HG02798 (cell line): Measurements from ENCODE around the gene INPP1.

ENCODE experiments used
- ATAC-seq: cut with Tn5 transposase; IDR thresholded peaks from one replicate; pipeline ENCODE4 v1.9.1; 2021; ENCODE audit warnings: mild to moderate bottlenecking; ENCODE audit not compliant: unreplicated experiment, poor library complexity

INPP1 gene

GRCh38 chr2:190358655-190359448 is 15.5 kb downstream of the INPP1 start:
- ATAC-seq: peak; percentile 55

GRCh38 chr2:190360561-190360960 is 17.2 kb downstream of the INPP1 start:
- ATAC-seq: no peak

DNA sequence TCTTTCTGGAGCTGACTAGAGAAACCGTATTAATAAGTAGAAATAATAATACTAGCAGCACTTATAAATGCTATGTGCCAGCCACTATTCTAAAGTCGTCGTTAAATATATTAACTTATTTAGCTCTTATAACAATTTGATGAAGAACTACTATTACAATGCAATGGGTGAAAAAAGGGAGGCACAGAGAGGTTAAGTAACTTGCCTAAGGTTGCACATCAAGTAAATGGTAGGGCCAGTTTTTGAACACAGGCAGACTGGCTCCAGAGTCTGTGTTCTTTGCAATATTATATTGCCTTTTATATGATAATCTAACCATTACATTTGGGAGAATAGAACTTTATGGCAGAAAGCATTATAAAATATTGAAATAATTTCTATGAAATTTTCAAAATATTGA is 17.6 kb downstream of the INPP1 start:
- ATAC-seq: no peak

DNA sequence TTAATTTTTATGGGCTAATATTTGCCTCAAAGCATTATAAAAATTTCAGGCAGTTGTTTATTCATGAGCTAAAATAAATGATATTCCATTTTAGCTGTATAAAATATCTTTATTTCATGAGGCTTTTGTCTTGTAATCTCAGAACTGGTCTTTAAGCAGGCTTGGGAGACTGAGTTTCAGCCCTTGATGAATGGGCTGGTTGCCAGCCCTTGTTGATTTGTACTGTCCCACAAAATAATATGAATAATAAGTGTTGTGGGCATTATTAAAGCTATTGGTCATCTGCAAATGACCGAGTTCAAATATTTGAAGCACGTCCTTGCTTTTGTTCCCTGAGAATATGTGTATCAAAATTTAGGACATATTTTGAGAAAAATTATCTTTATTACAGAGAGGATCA is 18.2 kb downstream of the INPP1 start:
- ATAC-seq: no peak

GRCh38 chr2:190362894-190363293 is 19.5 kb downstream of the INPP1 start:
- no peak for ATAC-seq

- no peak for ATAC-seq
Measured at GRCh38 chr2:190365499-190366204, 22.3 kb downstream of the INPP1 start.

GRCh38 chr2:190366248-190366753 is 22.9 kb downstream of the INPP1 start:
- ATAC-seq: no peak

GRCh38 chr2:190367091-190367490 is 23.7 kb downstream of the INPP1 start:
- no peak for ATAC-seq

DNA sequence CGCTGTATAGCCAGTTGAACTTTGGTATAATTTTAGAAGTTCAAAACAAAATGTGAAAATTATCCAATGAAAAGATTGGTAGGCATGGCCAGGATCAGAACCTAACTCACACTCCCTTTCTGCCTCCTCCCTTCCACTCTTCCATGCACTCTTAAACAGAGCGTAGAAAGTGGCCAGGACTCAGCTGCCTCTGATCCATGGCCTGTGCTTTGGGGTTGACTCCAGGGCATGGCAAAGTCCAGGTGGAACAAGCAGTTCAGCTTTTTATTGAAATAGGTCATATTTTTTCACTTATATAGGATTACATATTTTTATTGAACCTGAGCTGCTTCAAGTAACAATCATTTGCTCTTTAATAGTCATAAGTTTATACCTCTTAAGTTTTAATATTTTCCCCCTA is 26.2 kb downstream of the INPP1 start:
- no peak for ATAC-seq

GRCh38 chr2:190376083-190376482 is 32.7 kb downstream of the INPP1 start:
- no peak for ATAC-seq

GRCh38 chr2:190376591-190377245 is 33.3 kb downstream of the INPP1 start:
- ATAC-seq: no peak

- no peak for ATAC-seq
Measured at GRCh38 chr2:190378880-190379237, 35.5 kb downstream of the INPP1 start.

- no peak for ATAC-seq
Measured at GRCh38 chr2:190379249-190379964, 36.0 kb downstream of the INPP1 start.

GRCh38 chr2:190380962-190381412 is 37.6 kb downstream of the INPP1 start:
- ATAC-seq: no peak

DNA sequence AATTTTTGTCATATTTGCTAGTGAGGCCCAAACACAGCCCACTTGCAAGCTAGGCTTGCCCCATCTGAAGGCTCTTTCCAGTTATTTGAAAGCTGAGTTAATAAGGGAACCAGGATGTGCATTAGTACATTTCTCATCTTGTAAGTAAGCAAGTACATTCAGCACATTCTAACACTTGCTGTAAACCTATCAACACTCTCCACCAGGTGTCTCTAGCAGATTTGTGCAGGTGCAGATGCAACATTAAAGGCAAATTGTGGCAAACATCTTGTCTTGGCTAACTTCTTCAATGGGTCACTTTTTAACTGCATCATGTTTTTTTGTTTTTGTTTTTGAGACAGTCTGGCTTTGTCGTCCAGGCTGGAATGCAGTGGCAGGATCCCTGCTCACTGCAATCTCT is 39.5 kb downstream of the INPP1 start:
- peak; percentile 80 for ATAC-seq

DNA sequence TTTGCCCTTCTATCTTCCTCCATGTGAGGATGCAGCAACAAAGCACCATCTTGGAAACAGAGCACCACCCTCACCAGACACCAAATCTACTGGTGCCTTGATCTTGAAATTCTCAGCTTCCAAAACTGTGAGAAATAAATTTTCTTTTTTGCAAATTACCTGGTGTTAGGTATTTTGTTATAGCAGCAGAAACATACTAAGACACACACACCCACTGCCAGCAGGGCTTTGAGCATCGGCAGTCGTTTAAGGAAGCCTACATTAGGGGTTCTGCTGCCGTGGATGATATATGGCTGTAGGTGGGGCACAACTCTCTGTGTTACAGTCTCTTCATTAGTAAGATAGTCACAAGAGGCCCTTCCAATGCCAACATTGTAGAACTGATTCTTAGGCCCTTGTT is 44.0 kb downstream of the INPP1 start:
- no peak for ATAC-seq

DNA sequence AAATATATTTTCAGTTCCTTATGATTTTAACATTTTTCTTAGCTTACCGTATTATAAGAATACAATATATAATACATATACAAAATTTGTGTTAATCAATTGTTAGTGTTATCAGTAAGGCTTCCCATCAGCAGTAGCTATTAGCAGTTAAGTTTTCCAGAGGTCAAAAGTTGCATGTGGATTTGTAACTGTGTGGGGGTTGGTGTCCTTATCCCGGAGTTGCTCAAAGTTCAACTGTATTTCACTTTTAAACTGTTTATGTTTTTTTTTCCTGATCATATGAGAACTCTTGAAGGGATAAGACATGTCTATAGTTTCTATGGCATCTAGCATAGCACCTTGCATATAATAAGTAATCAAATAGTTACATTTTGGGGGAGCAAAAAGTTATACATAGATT is 52.9 kb downstream of the INPP1 start:
- ATAC-seq: no peak

DNA sequence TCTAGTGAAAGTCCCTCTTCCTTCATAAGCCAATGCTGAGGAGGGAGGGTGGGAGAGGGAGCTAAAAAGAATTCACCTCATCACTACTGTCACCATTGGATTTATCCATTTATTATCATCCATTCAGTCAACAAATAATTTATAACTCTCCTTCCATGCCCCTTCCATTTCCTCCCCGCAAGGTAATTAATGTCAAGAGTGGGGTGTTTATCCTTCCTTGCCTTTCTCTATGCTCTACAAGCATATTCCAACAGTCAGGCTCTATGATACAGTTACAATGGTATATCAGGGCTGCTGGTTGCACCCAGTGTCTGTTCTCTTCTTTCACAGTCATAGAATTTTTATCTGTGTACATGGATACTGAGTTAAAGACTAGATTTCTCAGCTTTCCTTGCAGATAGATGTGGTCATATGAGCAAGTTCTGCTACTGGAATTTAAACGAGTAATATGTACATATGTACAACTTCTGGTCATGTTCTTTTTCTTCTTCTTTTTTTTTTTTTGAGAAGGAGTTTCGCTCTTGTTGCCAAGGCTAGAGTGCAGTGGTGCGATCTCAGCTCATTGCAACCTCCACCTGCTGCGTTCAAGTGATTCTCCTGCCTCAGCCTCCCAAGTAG is 59.7 kb downstream of the INPP1 start:
- no peak for ATAC-seq

GRCh38 chr2:190404487-190404886 is 61.1 kb downstream of the INPP1 start:
- no peak for ATAC-seq

GRCh38 chr2:190405070-190405469 is 61.7 kb downstream of the INPP1 start:
- no peak for ATAC-seq
